B cell (primary cell): ENCODE results near the gene ZNRF4. TPM values are rescaled to one million over a fixed set of nuclear protein-coding genes. Genes with fewer than 3 reads are reported as not detected.

ENCODE experiments used
- ATAC-seq: fragments of 200-7000 bp; cut with Tn5 transposase; one replicate; pipeline ENCODE4 v1.10.0; 2021; ENCODE audit warnings: low read depth, mild to moderate bottlenecking, moderate number of reproducible peaks, moderate library complexity
- CTCF ChIA-PET: fragments of 350-600 bp; sonication (Branson Sonifier 250); formaldehyde crosslinking; loops from one replicate; lab custom pipeline; 2021; ENCODE audit warnings: antibody characterized with exemption, inconsistent platforms; lab: Charles Lee
- POLR2A ChIA-PET: fragments of 350-600 bp; sonication (Branson Sonifier 250); formaldehyde crosslinking; loops from one replicate; lab custom pipeline; 2021; ENCODE audit warnings: antibody characterized with exemption; lab: Charles Lee
- DNase-seq: peaks from one replicate; pipeline ENCODE4 v3.0.0; 2013
- H2AFZ ChIP-seq: 2 replicates; pipeline ENCODE4 v1.6.1; 2012; ENCODE audit warnings: mild to moderate bottlenecking, low read depth, low read length; ENCODE audit not compliant: insufficient read depth, poor library complexity, severe bottlenecking
- H3K27ac ChIP-seq, 2 donors: 1 replicate in 1 of 2; 2 replicates in 1 of 2; pipeline ENCODE4 v1.5.1; 2012 to 2013; ENCODE audit warnings: low read length in 2 of 2, mild to moderate bottlenecking in 2 of 2, moderate library complexity in 1 of 2
- H3K27me3 ChIP-seq, 4 experiments: fragments of 200-600 bp in 1 of 4; sonication (generic) in 1 of 4; replicated peaks in 1 of 4; 1 replicate in 2 of 4; 2 replicates in 2 of 4; pipeline versions ENCODE4 v1.6.1 to v1.7.0; 2013 to 2016; ENCODE audit warnings: low read length in 3 of 4, mild to moderate bottlenecking in 2 of 4, mixed read lengths in 1 of 4, moderate library complexity in 1 of 4; ENCODE audit not compliant: insufficient read depth in 4 of 4, control insufficient read depth in 3 of 4; ENCODE audit errors: control extremely low read depth in 1 of 4
- H3K36me3 ChIP-seq, 2 experiments: replicated peaks in 1 of 2; 1 replicate in 1 of 2; 2 replicates in 1 of 2; pipeline versions ENCODE4 v1.6.1 to v1.7.1; 2013; ENCODE audit warnings: low read length in 1 of 2; ENCODE audit not compliant: insufficient read depth in 2 of 2, control insufficient read depth in 1 of 2; ENCODE audit errors: control extremely low read depth in 1 of 2, extremely low read depth in 1 of 2
- H3K4me1 ChIP-seq, 2 donors: fragments of 200-600 bp in 1 of 2; sonication (generic) in 1 of 2; 1 replicate in 1 of 2; 2 replicates in 1 of 2; pipeline versions ENCODE4 v1.5.1 to v1.6.1; 2013 to 2017; ENCODE audit warnings: low read length in 2 of 2; ENCODE audit not compliant: control insufficient read depth in 2 of 2, insufficient read depth in 2 of 2
- H3K4me2 ChIP-seq: replicated peaks from 2 replicates; pipeline ENCODE3; 2012; ENCODE audit warnings: mild to moderate bottlenecking, low read depth, low read length; ENCODE audit not compliant: poor library complexity, severe bottlenecking
- H3K4me3 ChIP-seq, 5 experiments: fragments of 200-600 bp in 1 of 5; sonication (generic) in 1 of 5; 1 replicate in 3 of 5; 2 replicates in 2 of 5; pipeline versions ENCODE4 v1.5.1 to v1.7.0; 2011 to 2016; ENCODE audit warnings: low read length in 4 of 5, mild to moderate bottlenecking in 4 of 5, low read depth in 2 of 5, control low read depth in 1 of 5, moderate library complexity in 1 of 5; ENCODE audit not compliant: insufficient read depth in 1 of 5; ENCODE audit errors: control extremely low read depth in 1 of 5, extremely low read depth in 1 of 5
- H3K79me2 ChIP-seq: fragments of 200-600 bp; sonication (generic); one replicate; pipeline ENCODE4 v1.6.0; 2016; ENCODE audit warnings: low read length; ENCODE audit not compliant: control insufficient read depth, insufficient read depth
- H3K9ac ChIP-seq: fragments of 200-600 bp; sonication (generic); 2 replicates; pipeline ENCODE4 v1.6.1; 2017; ENCODE audit warnings: mild to moderate bottlenecking, low read length, moderate library complexity
- H3K9me3 ChIP-seq, 3 donors: one replicate each; pipeline versions ENCODE4 v1.6.1 to v1.7.1; 2013; ENCODE audit warnings: low read length in 2 of 3; ENCODE audit not compliant: control insufficient read depth in 2 of 3, insufficient read depth in 1 of 3; ENCODE audit errors: control extremely low read depth in 1 of 3
- H4K20me1 ChIP-seq: 2 replicates; pipeline ENCODE4 v1.6.0; 2012; ENCODE audit warnings: mild to moderate bottlenecking, low read length; ENCODE audit not compliant: insufficient read depth, control insufficient read depth, poor library complexity, severe bottlenecking
- H3K27ac Mint-ChIP-seq: one replicate; pipeline ENCODE4 v1.8.0; 2021; ENCODE audit warnings: mixed read lengths
- H3K27me3 Mint-ChIP-seq: one replicate; pipeline ENCODE4 v1.8.0; 2021; ENCODE audit warnings: mixed read lengths
- H3K4me1 Mint-ChIP-seq: one replicate; pipeline ENCODE4 v1.8.0; 2021; ENCODE audit warnings: mixed read lengths
- H3K4me3 Mint-ChIP-seq: one replicate; pipeline ENCODE4 v1.8.0; 2021; ENCODE audit warnings: mixed read lengths
- H3K9me3 Mint-ChIP-seq: one replicate; pipeline ENCODE4 v1.8.0; 2022; ENCODE audit warnings: mixed read lengths; ENCODE audit not compliant: insufficient read depth
- EZH2 ChIP-seq: IDR thresholded peaks from 2 replicates; pipeline ENCODE4 v1.6.1; 2012; ENCODE audit warnings: borderline replicate concordance, low read depth, mild to moderate bottlenecking, moderate library complexity, low read length; ENCODE audit not compliant: insufficient read depth, poor library complexity, severe bottlenecking
- WGBS: methylation state at CpG from one replicate; pipeline ENCODE4 v1.1.5; 2013; ENCODE audit warnings: missing lambda C conversion rate; ENCODE audit not compliant: insufficient coverage; 5-methylcytosine and 5-hydroxymethylcytosine counted together
- intact Hi-C: fragments of 100-400 bp; cut with micrococcal nuclease; formaldehyde crosslinking; loops from one replicate; pipeline ENCODE4 v1.10.0; 2022
- polyA plus RNA-seq: library from polyadenylated mRNA; depleted of rRNA; stranded (reverse); fragments of >200 nt; gene quantifications from 2 replicates; pipeline ENCODE4 v1.2.3, GENCODE V29; 2012
- total RNA-seq, 2 donors: library from RNA; stranded (reverse); fragments of 120-200 nt in 1 of 2; gene quantifications; 1 replicate in 1 of 2; 2 replicates in 1 of 2; pipeline versions ENCODE4 v1.2.3 to v1.2.4, GENCODE V29; 2013 to 2022
- TF ChIP-seq, protein P1 (sequence below): fragments of 200-600 bp; IDR thresholded peaks from one replicate; pipeline ENCODE4 v1.8.0; 2022; ENCODE audit warnings: antibody characterized with exemption, mild to moderate bottlenecking

Gene ZNRF4
- total and polyA plus RNA-seq, 2 donors (not counting 1 experiment from before 2014, with no cell fraction given) = not detected

- H3K27me3 ChIP-seq = peaks cover 0 to 10% (median 0%) of the 10 kb centered on the region in 4 experiments
- H3K9me3 ChIP-seq = peaks cover 0 to 34% (median 0%) of the 10 kb centered on the region in 3 donors
- Mint-ChIP-seq H3K4me3 (no peak overlapping the region), H3K27me3 (peaks cover 11% of the 10 kb centered on the region), H3K9me3 (no peaks in the 10 kb centered on the region), H3K27ac (no peak overlapping the region), H3K4me1 (no peaks in the 10 kb centered on the region)
- no peak overlapping the region for H3K9ac ChIP-seq
- 54% methylated on average over 8 of the region's 9 CpGs for WGBS
- ChIA-PET CTCF (no interaction called here), POLR2A (interaction anchor here (0.7 kb wide), 1 partner anchor 384 kb away, joined by 3 read pairs; no protein-coding TSS in a partner anchor)
- H3K27ac ChIP-seq = no peak overlapping the region
- intact Hi-C loops = no loop called here
- H3K36me3 ChIP-seq = no peaks in the 10 kb centered on the region
- H3K4me3 ChIP-seq = no peak overlapping the region
- ATAC-seq = no peak
- H3K4me1 ChIP-seq = no peaks in the 10 kb centered on the region
- no peak for DNase-seq
- no peaks in the 10 kb centered on the region for H4K20me1 ChIP-seq
- no peak overlapping the region for H2AFZ ChIP-seq
- H3K4me2 ChIP-seq = no peak overlapping the region
- TF ChIP-seq, protein P1, sequence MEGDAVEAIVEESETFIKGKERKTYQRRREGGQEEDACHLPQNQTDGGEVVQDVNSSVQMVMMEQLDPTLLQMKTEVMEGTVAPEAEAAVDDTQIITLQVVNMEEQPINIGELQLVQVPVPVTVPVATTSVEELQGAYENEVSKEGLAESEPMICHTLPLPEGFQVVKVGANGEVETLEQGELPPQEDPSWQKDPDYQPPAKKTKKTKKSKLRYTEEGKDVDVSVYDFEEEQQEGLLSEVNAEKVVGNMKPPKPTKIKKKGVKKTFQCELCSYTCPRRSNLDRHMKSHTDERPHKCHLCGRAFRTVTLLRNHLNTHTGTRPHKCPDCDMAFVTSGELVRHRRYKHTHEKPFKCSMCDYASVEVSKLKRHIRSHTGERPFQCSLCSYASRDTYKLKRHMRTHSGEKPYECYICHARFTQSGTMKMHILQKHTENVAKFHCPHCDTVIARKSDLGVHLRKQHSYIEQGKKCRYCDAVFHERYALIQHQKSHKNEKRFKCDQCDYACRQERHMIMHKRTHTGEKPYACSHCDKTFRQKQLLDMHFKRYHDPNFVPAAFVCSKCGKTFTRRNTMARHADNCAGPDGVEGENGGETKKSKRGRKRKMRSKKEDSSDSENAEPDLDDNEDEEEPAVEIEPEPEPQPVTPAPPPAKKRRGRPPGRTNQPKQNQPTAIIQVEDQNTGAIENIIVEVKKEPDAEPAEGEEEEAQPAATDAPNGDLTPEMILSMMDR = no peak
- TF ChIP-seq EZH2 = no peak
- H3K79me2 ChIP-seq = no peaks in the 10 kb centered on the region
These were observed 4.6 kb upstream of the ZNRF4 start for GRCh38 chr19:5450482-5451126.

DNA sequence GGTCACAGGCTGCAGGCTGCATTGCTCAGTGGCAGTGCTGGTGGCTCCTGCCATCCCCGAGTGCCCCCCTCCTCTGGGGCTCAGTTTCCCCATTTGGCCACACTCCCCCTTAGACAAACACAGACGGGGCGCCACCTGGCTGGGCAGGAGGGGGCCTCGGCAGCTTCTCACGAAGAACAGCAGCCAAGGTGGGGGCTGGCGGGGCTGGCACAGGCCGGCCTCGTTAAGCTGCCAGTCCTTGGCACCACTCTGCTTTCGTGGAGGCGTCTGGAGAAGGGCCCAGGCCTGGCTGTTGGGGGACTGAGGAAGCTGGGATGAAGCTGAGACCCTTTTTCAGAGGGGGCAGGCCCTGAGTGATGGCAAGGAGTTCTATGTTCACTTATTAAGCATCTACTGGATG is 3.7 kb upstream of the ZNRF4 start:
- Histone ChIP-seq H3K4me2 (no peak overlapping the region), H3K9me3 (peaks cover 0 to 30% (median 0%) of the 10 kb centered on the region in 3 donors), H3K9ac (no peak overlapping the region), H3K79me2 (no peaks in the 10 kb centered on the region), H3K27ac (no peak overlapping the region), H3K36me3 (no peaks in the 10 kb centered on the region), H3K4me3 (no peak overlapping the region), H2AFZ (no peak overlapping the region), H4K20me1 (no peaks in the 10 kb centered on the region), H3K4me1 (no peaks in the 10 kb centered on the region), H3K27me3 (peaks cover 0 to 10% (median 0%) of the 10 kb centered on the region in 4 experiments)
- ChIA-PET POLR2A (no interaction called here), CTCF (no interaction called here)
- no peaks in the 10 kb centered on the region for H3K9me3 Mint-ChIP-seq
- TF ChIP-seq, protein P1 = no peak
- no peak for TF ChIP-seq EZH2
- WGBS = 82% methylated on average over 10 of the region's 10 CpGs
- no peak overlapping the region for H3K4me3 Mint-ChIP-seq
- ATAC-seq (no peak), DNase-seq (no peak)
- no peaks in the 10 kb centered on the region for H3K4me1 Mint-ChIP-seq
- intact Hi-C loops = no loop called here
- no peak overlapping the region for H3K27ac Mint-ChIP-seq
- peaks cover 11% of the 10 kb centered on the region for H3K27me3 Mint-ChIP-seq
